Measurements from ENCODE around the gene MSRB3. TPM values are rescaled to one million over a fixed set of nuclear protein-coding genes. Genes with fewer than 3 reads are reported as not detected.

MSRB3 gene
- total and polyA plus RNA-seq, 2 donors, result 1.1 to 9.7 TPM

- no peak for DNase-seq (ENCODE audit: low read depth in 6 of 9, low spot score in 9 of 9)
- no peaks in the 10 kb centered on the region for H3K27me3 ChIP-seq (ENCODE audit: control insufficient read depth in 2 of 2, insufficient read depth in 1 of 2, low read length in 1 of 2)
- no peaks in the 10 kb centered on the region for H3K36me3 ChIP-seq (ENCODE audit: control insufficient read depth in 2 of 2, insufficient read depth in 2 of 2, low read length in 1 of 2)
- H3K4me3 ChIP-seq (ENCODE audit: low read length in 2 of 2), result no peak overlapping the region
- no peaks in the 10 kb centered on the region for H3K4me1 ChIP-seq (ENCODE audit: control insufficient read depth in 2 of 2, insufficient read depth in 2 of 2, low read length in 2 of 2)
- H3K9me3 ChIP-seq (ENCODE audit: control insufficient read depth in 2 of 2, insufficient read depth in 1 of 2, low read length in 1 of 2), result no peaks in the 10 kb centered on the region
- no peak overlapping the region for H3K27ac ChIP-seq (ENCODE audit: low read depth in 1 of 2, low read length in 1 of 2)
Measured at GRCh38 chr12:65259501-65259900, 19.0 kb upstream of the MSRB3 start.

GRCh38 chr12:65263777-65264176 lies 14.7 kb upstream of the MSRB3 start:
- Histone ChIP-seq H3K27me3 (ENCODE audit: control insufficient read depth in 2 of 2, insufficient read depth in 1 of 2, low read length in 1 of 2) (no peaks in the 10 kb centered on the region), H3K36me3 (ENCODE audit: control insufficient read depth in 2 of 2, insufficient read depth in 2 of 2, low read length in 1 of 2) (no peaks in the 10 kb centered on the region), H3K9me3 (ENCODE audit: control insufficient read depth in 2 of 2, insufficient read depth in 1 of 2, low read length in 1 of 2) (no peaks in the 10 kb centered on the region), H3K27ac (ENCODE audit: low read depth in 1 of 2, low read length in 1 of 2) (no peak overlapping the region), H3K4me3 (ENCODE audit: low read length in 2 of 2) (no peak overlapping the region), H3K4me1 (ENCODE audit: control insufficient read depth in 2 of 2, insufficient read depth in 2 of 2, low read length in 2 of 2) (no peaks in the 10 kb centered on the region)
- WGBS, result 97% methylated on average over 4 of the region's 4 CpGs
- no peak for DNase-seq (ENCODE audit: low read depth in 6 of 9, low spot score in 9 of 9)

- WGBS, result 98% methylated on average over 3 of the region's 3 CpGs
- no peaks in the 10 kb centered on the region for H3K36me3 ChIP-seq (ENCODE audit: control insufficient read depth in 2 of 2, insufficient read depth in 2 of 2, low read length in 1 of 2)
Measured at GRCh38 chr12:65266408-65266807, 12.1 kb upstream of the MSRB3 start.

GRCh38 chr12:65269603-65270002 lies 8.9 kb upstream of the MSRB3 start:
- DNase-seq (ENCODE audit: low read depth in 6 of 9, low spot score in 9 of 9), result no peak
- WGBS, result 93% methylated on average over 1 of the region's 1 CpG

More at GRCh38 chr12:65266408-65266807, 12.1 kb upstream of the MSRB3 start:
- Histone ChIP-seq H3K4me3 (ENCODE audit: low read length in 2 of 2) (no peak overlapping the region), H3K27me3 (ENCODE audit: control insufficient read depth in 2 of 2, insufficient read depth in 1 of 2, low read length in 1 of 2) (no peaks in the 10 kb centered on the region), H3K9me3 (ENCODE audit: control insufficient read depth in 2 of 2, insufficient read depth in 1 of 2, low read length in 1 of 2) (no peaks in the 10 kb centered on the region), H3K27ac (ENCODE audit: low read depth in 1 of 2, low read length in 1 of 2) (no peak overlapping the region), H3K4me1 (ENCODE audit: control insufficient read depth in 2 of 2, insufficient read depth in 2 of 2, low read length in 2 of 2) (no peaks in the 10 kb centered on the region)
- DNase-seq (ENCODE audit: low read depth in 6 of 9, low spot score in 9 of 9), result no peak

GRCh38 chr12:65274602-65275272 lies 3.7 kb upstream of the MSRB3 start:
- Histone ChIP-seq H3K36me3 (ENCODE audit: control insufficient read depth in 2 of 2, insufficient read depth in 2 of 2, low read length in 1 of 2) (no peaks in the 10 kb centered on the region), H3K27ac (ENCODE audit: low read depth in 1 of 2, low read length in 1 of 2) (no peak overlapping the region), H3K27me3 (ENCODE audit: control insufficient read depth in 2 of 2, insufficient read depth in 1 of 2, low read length in 1 of 2) (peaks cover 0 to 19% of the 10 kb centered on the region in 2 donors), H3K4me1 (ENCODE audit: control insufficient read depth in 2 of 2, insufficient read depth in 2 of 2, low read length in 2 of 2) (peaks cover 0 to 8% of the 10 kb centered on the region in 2 donors), H3K4me3 (ENCODE audit: low read length in 2 of 2) (no peak overlapping the region), H3K9me3 (ENCODE audit: control insufficient read depth in 2 of 2, insufficient read depth in 1 of 2, low read length in 1 of 2) (peaks cover 0 to 1% of the 10 kb centered on the region in 2 donors)
- DNase-seq (ENCODE audit: low read depth in 6 of 9, low spot score in 9 of 9), result no peak
- WGBS, result 94% methylated on average over 7 of the region's 7 CpGs

More at GRCh38 chr12:65269603-65270002, 8.9 kb upstream of the MSRB3 start:
- Histone ChIP-seq H3K4me3 (ENCODE audit: low read length in 2 of 2) (no peak overlapping the region), H3K4me1 (ENCODE audit: control insufficient read depth in 2 of 2, insufficient read depth in 2 of 2, low read length in 2 of 2) (no peaks in the 10 kb centered on the region), H3K27me3 (ENCODE audit: control insufficient read depth in 2 of 2, insufficient read depth in 1 of 2, low read length in 1 of 2) (no peaks in the 10 kb centered on the region), H3K36me3 (ENCODE audit: control insufficient read depth in 2 of 2, insufficient read depth in 2 of 2, low read length in 1 of 2) (no peaks in the 10 kb centered on the region), H3K27ac (ENCODE audit: low read depth in 1 of 2, low read length in 1 of 2) (no peak overlapping the region), H3K9me3 (ENCODE audit: control insufficient read depth in 2 of 2, insufficient read depth in 1 of 2, low read length in 1 of 2) (no peaks in the 10 kb centered on the region)

- DNase-seq (ENCODE audit: low read depth in 6 of 9, low spot score in 9 of 9), result peak in 1 of 9 donors; percentile 18
- H3K27ac ChIP-seq (ENCODE audit: low read depth in 1 of 2, low read length in 1 of 2), result no peak overlapping the region
- peaks cover 0 to 1% of the 10 kb centered on the region in 2 donors for H3K9me3 ChIP-seq (ENCODE audit: control insufficient read depth in 2 of 2, insufficient read depth in 1 of 2, low read length in 1 of 2)
- H3K4me1 ChIP-seq (ENCODE audit: control insufficient read depth in 2 of 2, insufficient read depth in 2 of 2, low read length in 2 of 2), result peaks cover 0 to 8% of the 10 kb centered on the region in 2 donors
- WGBS, result 9% methylated on average over 3 of the region's 3 CpGs
- H3K27me3 ChIP-seq (ENCODE audit: control insufficient read depth in 2 of 2, insufficient read depth in 1 of 2, low read length in 1 of 2), result peaks cover 0 to 19% of the 10 kb centered on the region in 2 donors
- H3K36me3 ChIP-seq (ENCODE audit: control insufficient read depth in 2 of 2, insufficient read depth in 2 of 2, low read length in 1 of 2), result no peaks in the 10 kb centered on the region
- no peak overlapping the region for H3K4me3 ChIP-seq (ENCODE audit: low read length in 2 of 2)
Measured at GRCh38 chr12:65275627-65276026, 2.9 kb upstream of the MSRB3 start.

GRCh38 chr12:65276916-65277530 lies 1.5 kb upstream of the MSRB3 start:
- no peaks in the 10 kb centered on the region for H3K36me3 ChIP-seq (ENCODE audit: control insufficient read depth in 2 of 2, insufficient read depth in 2 of 2, low read length in 1 of 2)
- peaks cover 0 to 19% of the 10 kb centered on the region in 2 donors for H3K27me3 ChIP-seq (ENCODE audit: control insufficient read depth in 2 of 2, insufficient read depth in 1 of 2, low read length in 1 of 2)
- WGBS, result 60% methylated on average over 3 of the region's 3 CpGs
- H3K9me3 ChIP-seq (ENCODE audit: control insufficient read depth in 2 of 2, insufficient read depth in 1 of 2, low read length in 1 of 2), result peaks cover 0 to 1% of the 10 kb centered on the region in 2 donors
- no peak for DNase-seq (ENCODE audit: low read depth in 6 of 9, low spot score in 9 of 9)
- H3K27ac ChIP-seq (ENCODE audit: low read depth in 1 of 2, low read length in 1 of 2), result no peak overlapping the region
- peaks cover 0 to 8% of the 10 kb centered on the region in 2 donors for H3K4me1 ChIP-seq (ENCODE audit: control insufficient read depth in 2 of 2, insufficient read depth in 2 of 2, low read length in 2 of 2)
- no peak overlapping the region for H3K4me3 ChIP-seq (ENCODE audit: low read length in 2 of 2)

GRCh38 chr12:65277994-65278575 lies 398 bp upstream of the MSRB3 start:
- H3K4me1 ChIP-seq (ENCODE audit: control insufficient read depth in 2 of 2, insufficient read depth in 2 of 2, low read length in 2 of 2), result peaks cover 0 to 8% of the 10 kb centered on the region in 2 donors
- 41% methylated on average over 23 of the region's 23 CpGs for WGBS
- no peak overlapping the region for H3K27ac ChIP-seq (ENCODE audit: low read depth in 1 of 2, low read length in 1 of 2)
- peaks cover 0 to 19% of the 10 kb centered on the region in 2 donors for H3K27me3 ChIP-seq (ENCODE audit: control insufficient read depth in 2 of 2, insufficient read depth in 1 of 2, low read length in 1 of 2)
- H3K36me3 ChIP-seq (ENCODE audit: control insufficient read depth in 2 of 2, insufficient read depth in 2 of 2, low read length in 1 of 2), result no peaks in the 10 kb centered on the region
- H3K4me3 ChIP-seq (ENCODE audit: low read length in 2 of 2), result peak overlapping the region; percentile 33 to 71
- DNase-seq (ENCODE audit: low read depth in 6 of 9, low spot score in 9 of 9), result no peak
- H3K9me3 ChIP-seq (ENCODE audit: control insufficient read depth in 2 of 2, insufficient read depth in 1 of 2, low read length in 1 of 2), result peaks cover 0 to 1% of the 10 kb centered on the region in 2 donors

Data from thymus (tissue), 11 donors.